AG09319 (cell line): ENCODE measurements around the gene PIGL.

Experiments
- DNase-seq: peaks from one replicate; pipeline ENCODE4 v3.0.0-alpha.2; 2010; ENCODE audit warnings: low read depth; ENCODE audit errors: extremely low read depth
- TF ChIP-seq, protein P1 (sequence below): IDR thresholded peaks from 2 replicates; pipeline ENCODE4 v1.5.1; 2011; ENCODE audit warnings: low read depth, mild to moderate bottlenecking, inconsistent platforms, low read length, moderate library complexity

Gene PIGL

GRCh38 chr17:16251556-16251955 lies 34.5 kb downstream of the PIGL start:
- DNase-seq: no peak
- TF ChIP-seq, protein P1, sequence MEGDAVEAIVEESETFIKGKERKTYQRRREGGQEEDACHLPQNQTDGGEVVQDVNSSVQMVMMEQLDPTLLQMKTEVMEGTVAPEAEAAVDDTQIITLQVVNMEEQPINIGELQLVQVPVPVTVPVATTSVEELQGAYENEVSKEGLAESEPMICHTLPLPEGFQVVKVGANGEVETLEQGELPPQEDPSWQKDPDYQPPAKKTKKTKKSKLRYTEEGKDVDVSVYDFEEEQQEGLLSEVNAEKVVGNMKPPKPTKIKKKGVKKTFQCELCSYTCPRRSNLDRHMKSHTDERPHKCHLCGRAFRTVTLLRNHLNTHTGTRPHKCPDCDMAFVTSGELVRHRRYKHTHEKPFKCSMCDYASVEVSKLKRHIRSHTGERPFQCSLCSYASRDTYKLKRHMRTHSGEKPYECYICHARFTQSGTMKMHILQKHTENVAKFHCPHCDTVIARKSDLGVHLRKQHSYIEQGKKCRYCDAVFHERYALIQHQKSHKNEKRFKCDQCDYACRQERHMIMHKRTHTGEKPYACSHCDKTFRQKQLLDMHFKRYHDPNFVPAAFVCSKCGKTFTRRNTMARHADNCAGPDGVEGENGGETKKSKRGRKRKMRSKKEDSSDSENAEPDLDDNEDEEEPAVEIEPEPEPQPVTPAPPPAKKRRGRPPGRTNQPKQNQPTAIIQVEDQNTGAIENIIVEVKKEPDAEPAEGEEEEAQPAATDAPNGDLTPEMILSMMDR: no peak

GRCh38 chr17:16254773-16255400 lies 37.9 kb downstream of the PIGL start:
- TF ChIP-seq, protein P1: no peak
- no peak for DNase-seq

- TF ChIP-seq, protein P1: no peak
- DNase-seq: peak; percentile 10
These were observed 38.5 kb downstream of the PIGL start for GRCh38 chr17:16255481-16255921.

DNA sequence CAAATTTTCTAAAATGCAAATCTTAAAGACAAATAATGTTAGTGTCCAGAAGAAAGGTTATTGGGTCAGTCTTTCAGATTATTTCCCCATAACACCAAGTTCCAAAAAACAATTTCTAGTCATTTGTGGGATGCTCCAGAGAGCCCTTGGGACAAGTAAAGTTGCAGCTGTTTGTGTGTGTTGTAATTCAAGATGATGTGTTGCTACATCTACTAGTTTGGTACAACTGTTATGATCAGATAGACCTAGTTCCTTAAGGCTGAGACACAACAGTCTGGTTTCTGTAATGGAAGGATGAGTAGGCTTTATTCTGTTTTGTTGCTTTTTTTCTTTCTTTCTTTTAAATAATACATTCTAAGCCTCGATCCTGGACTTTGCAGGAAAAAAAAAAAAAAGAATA lies 41.9 kb downstream of the PIGL start:
- TF ChIP-seq, protein P1: no peak
- DNase-seq: no peak

DNA sequence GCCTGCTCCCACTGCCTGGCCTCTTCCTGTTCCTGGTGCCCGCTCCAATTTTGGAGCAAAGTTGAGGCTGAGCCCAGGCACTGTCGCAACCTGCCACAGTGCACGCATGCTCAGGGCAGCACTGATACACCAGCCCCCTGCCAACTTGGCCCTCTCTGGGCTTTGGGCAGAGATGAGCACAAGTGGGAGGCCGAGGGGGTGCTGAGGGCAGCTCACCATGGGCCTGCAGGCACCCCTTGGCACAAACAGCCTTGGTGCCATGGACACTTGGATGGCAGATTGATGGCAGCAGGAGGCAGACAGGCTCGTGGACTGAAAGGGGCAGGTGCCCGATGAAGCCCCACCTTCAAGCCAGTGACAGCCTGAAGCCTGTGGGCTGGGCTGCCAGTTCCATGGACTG lies 42.9 kb downstream of the PIGL start:
- TF ChIP-seq, protein P1: no peak

GRCh38 chr17:16261049-16261448 lies 44.0 kb downstream of the PIGL start:
- no peak for DNase-seq
- TF ChIP-seq, protein P1: no peak

More for the DNA sequence above, 42.9 kb downstream of the PIGL start:
- DNase-seq: no peak

- DNase-seq: no peak
- TF ChIP-seq, protein P1: no peak
These were observed 45.2 kb downstream of the PIGL start for GRCh38 chr17:16262201-16262600.
